Hepatocyte (in vitro differentiated cells): Measurements from ENCODE around the gene ADCK2.

ENCODE experiments used
- EZH2 ChIP-seq: fragments of 200-600 bp; sonication (generic); IDR thresholded peaks from 2 replicates; pipeline ENCODE4 v1.6.1; 2016; ENCODE audit warnings: antibody characterized with exemption, mild to moderate bottlenecking, borderline replicate concordance
- TF ChIP-seq, protein P1 (sequence below): fragments of 200-600 bp; sonication (generic); IDR thresholded peaks from 2 replicates; pipeline ENCODE4 v1.5.1; 2016; ENCODE audit warnings: antibody characterized with exemption, mild to moderate bottlenecking; ENCODE audit not compliant: poor library complexity

DNA sequence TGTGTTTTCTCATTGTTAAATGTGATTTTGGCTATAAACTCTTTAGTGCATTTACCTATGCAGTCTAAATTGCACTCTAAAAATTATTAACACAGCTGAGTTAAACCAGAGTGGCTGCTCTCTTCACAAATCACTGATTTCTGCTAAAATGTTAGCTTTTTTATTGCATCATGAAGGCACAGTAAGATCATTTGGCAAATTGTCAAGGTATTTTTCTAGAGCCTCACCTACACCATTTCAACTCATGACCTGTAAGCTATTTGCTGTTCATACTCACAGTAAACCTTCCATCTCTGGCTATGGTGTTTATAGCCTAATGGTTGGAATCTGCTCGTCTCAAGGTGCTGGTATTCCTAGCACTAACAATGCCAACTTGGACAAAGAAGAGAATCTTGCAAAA, 49.5 kb downstream of the ADCK2 start:
- TF ChIP-seq, protein P1, sequence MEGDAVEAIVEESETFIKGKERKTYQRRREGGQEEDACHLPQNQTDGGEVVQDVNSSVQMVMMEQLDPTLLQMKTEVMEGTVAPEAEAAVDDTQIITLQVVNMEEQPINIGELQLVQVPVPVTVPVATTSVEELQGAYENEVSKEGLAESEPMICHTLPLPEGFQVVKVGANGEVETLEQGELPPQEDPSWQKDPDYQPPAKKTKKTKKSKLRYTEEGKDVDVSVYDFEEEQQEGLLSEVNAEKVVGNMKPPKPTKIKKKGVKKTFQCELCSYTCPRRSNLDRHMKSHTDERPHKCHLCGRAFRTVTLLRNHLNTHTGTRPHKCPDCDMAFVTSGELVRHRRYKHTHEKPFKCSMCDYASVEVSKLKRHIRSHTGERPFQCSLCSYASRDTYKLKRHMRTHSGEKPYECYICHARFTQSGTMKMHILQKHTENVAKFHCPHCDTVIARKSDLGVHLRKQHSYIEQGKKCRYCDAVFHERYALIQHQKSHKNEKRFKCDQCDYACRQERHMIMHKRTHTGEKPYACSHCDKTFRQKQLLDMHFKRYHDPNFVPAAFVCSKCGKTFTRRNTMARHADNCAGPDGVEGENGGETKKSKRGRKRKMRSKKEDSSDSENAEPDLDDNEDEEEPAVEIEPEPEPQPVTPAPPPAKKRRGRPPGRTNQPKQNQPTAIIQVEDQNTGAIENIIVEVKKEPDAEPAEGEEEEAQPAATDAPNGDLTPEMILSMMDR: no peak
- TF ChIP-seq EZH2: no peak
